B cell (primary cell): ENCODE results near the gene CYP27B1. TPM values are rescaled to one million over a fixed set of nuclear protein-coding genes. Genes with fewer than 3 reads are reported as not detected.

Source experiments
- ATAC-seq: fragments of 200-7000 bp; cut with Tn5 transposase; one replicate; pipeline ENCODE4 v1.10.0; 2021; ENCODE audit warnings: low read depth, mild to moderate bottlenecking, moderate number of reproducible peaks, moderate library complexity
- CTCF ChIA-PET: fragments of 350-600 bp; sonication (Branson Sonifier 250); formaldehyde crosslinking; loops from one replicate; lab custom pipeline; 2021; ENCODE audit warnings: antibody characterized with exemption, inconsistent platforms; lab: Charles Lee
- POLR2A ChIA-PET: fragments of 350-600 bp; sonication (Branson Sonifier 250); formaldehyde crosslinking; loops from one replicate; lab custom pipeline; 2021; ENCODE audit warnings: antibody characterized with exemption; lab: Charles Lee
- DNase-seq: peaks from one replicate; pipeline ENCODE4 v3.0.0; 2013
- H2AFZ ChIP-seq: 2 replicates; pipeline ENCODE4 v1.6.1; 2012; ENCODE audit warnings: mild to moderate bottlenecking, low read depth, low read length; ENCODE audit not compliant: insufficient read depth, poor library complexity, severe bottlenecking
- H3K27ac ChIP-seq, 2 donors: 1 replicate in 1 of 2; 2 replicates in 1 of 2; pipeline ENCODE4 v1.5.1; 2012 to 2013; ENCODE audit warnings: low read length in 2 of 2, mild to moderate bottlenecking in 2 of 2, moderate library complexity in 1 of 2
- H3K27me3 ChIP-seq, 4 experiments: fragments of 200-600 bp in 1 of 4; sonication (generic) in 1 of 4; replicated peaks in 1 of 4; 1 replicate in 2 of 4; 2 replicates in 2 of 4; pipeline versions ENCODE4 v1.6.1 to v1.7.0; 2013 to 2016; ENCODE audit warnings: low read length in 3 of 4, mild to moderate bottlenecking in 2 of 4, mixed read lengths in 1 of 4, moderate library complexity in 1 of 4; ENCODE audit not compliant: insufficient read depth in 4 of 4, control insufficient read depth in 3 of 4; ENCODE audit errors: control extremely low read depth in 1 of 4
- H3K36me3 ChIP-seq, 2 experiments: replicated peaks in 1 of 2; 1 replicate in 1 of 2; 2 replicates in 1 of 2; pipeline versions ENCODE4 v1.6.1 to v1.7.1; 2013; ENCODE audit warnings: low read length in 1 of 2; ENCODE audit not compliant: insufficient read depth in 2 of 2, control insufficient read depth in 1 of 2; ENCODE audit errors: control extremely low read depth in 1 of 2, extremely low read depth in 1 of 2
- H3K4me1 ChIP-seq, 2 donors: fragments of 200-600 bp in 1 of 2; sonication (generic) in 1 of 2; 1 replicate in 1 of 2; 2 replicates in 1 of 2; pipeline versions ENCODE4 v1.5.1 to v1.6.1; 2013 to 2017; ENCODE audit warnings: low read length in 2 of 2; ENCODE audit not compliant: control insufficient read depth in 2 of 2, insufficient read depth in 2 of 2
- H3K4me2 ChIP-seq: replicated peaks from 2 replicates; pipeline ENCODE3; 2012; ENCODE audit warnings: mild to moderate bottlenecking, low read depth, low read length; ENCODE audit not compliant: poor library complexity, severe bottlenecking
- H3K4me3 ChIP-seq, 5 experiments: fragments of 200-600 bp in 1 of 5; sonication (generic) in 1 of 5; 1 replicate in 3 of 5; 2 replicates in 2 of 5; pipeline versions ENCODE4 v1.5.1 to v1.7.0; 2011 to 2016; ENCODE audit warnings: low read length in 4 of 5, mild to moderate bottlenecking in 4 of 5, low read depth in 2 of 5, control low read depth in 1 of 5, moderate library complexity in 1 of 5; ENCODE audit not compliant: insufficient read depth in 1 of 5; ENCODE audit errors: control extremely low read depth in 1 of 5, extremely low read depth in 1 of 5
- H3K79me2 ChIP-seq: fragments of 200-600 bp; sonication (generic); one replicate; pipeline ENCODE4 v1.6.0; 2016; ENCODE audit warnings: low read length; ENCODE audit not compliant: control insufficient read depth, insufficient read depth
- H3K9ac ChIP-seq: fragments of 200-600 bp; sonication (generic); 2 replicates; pipeline ENCODE4 v1.6.1; 2017; ENCODE audit warnings: mild to moderate bottlenecking, low read length, moderate library complexity
- H3K9me3 ChIP-seq, 3 donors: one replicate each; pipeline versions ENCODE4 v1.6.1 to v1.7.1; 2013; ENCODE audit warnings: low read length in 2 of 3; ENCODE audit not compliant: control insufficient read depth in 2 of 3, insufficient read depth in 1 of 3; ENCODE audit errors: control extremely low read depth in 1 of 3
- H4K20me1 ChIP-seq: 2 replicates; pipeline ENCODE4 v1.6.0; 2012; ENCODE audit warnings: mild to moderate bottlenecking, low read length; ENCODE audit not compliant: insufficient read depth, control insufficient read depth, poor library complexity, severe bottlenecking
- H3K27ac Mint-ChIP-seq: one replicate; pipeline ENCODE4 v1.8.0; 2021; ENCODE audit warnings: mixed read lengths
- H3K27me3 Mint-ChIP-seq: one replicate; pipeline ENCODE4 v1.8.0; 2021; ENCODE audit warnings: mixed read lengths
- H3K4me1 Mint-ChIP-seq: one replicate; pipeline ENCODE4 v1.8.0; 2021; ENCODE audit warnings: mixed read lengths
- H3K4me3 Mint-ChIP-seq: one replicate; pipeline ENCODE4 v1.8.0; 2021; ENCODE audit warnings: mixed read lengths
- H3K9me3 Mint-ChIP-seq: one replicate; pipeline ENCODE4 v1.8.0; 2022; ENCODE audit warnings: mixed read lengths; ENCODE audit not compliant: insufficient read depth
- EZH2 ChIP-seq: IDR thresholded peaks from 2 replicates; pipeline ENCODE4 v1.6.1; 2012; ENCODE audit warnings: borderline replicate concordance, low read depth, mild to moderate bottlenecking, moderate library complexity, low read length; ENCODE audit not compliant: insufficient read depth, poor library complexity, severe bottlenecking
- WGBS: methylation state at CpG from one replicate; pipeline ENCODE4 v1.1.5; 2013; ENCODE audit warnings: missing lambda C conversion rate; ENCODE audit not compliant: insufficient coverage; 5-methylcytosine and 5-hydroxymethylcytosine counted together
- intact Hi-C: fragments of 100-400 bp; cut with micrococcal nuclease; formaldehyde crosslinking; loops from one replicate; pipeline ENCODE4 v1.10.0; 2022
- polyA plus RNA-seq: library from polyadenylated mRNA; depleted of rRNA; stranded (reverse); fragments of >200 nt; gene quantifications from 2 replicates; pipeline ENCODE4 v1.2.3, GENCODE V29; 2012
- total RNA-seq, 2 donors: library from RNA; stranded (reverse); fragments of 120-200 nt in 1 of 2; gene quantifications; 1 replicate in 1 of 2; 2 replicates in 1 of 2; pipeline versions ENCODE4 v1.2.3 to v1.2.4, GENCODE V29; 2013 to 2022
- TF ChIP-seq, protein P1 (sequence below): fragments of 200-600 bp; IDR thresholded peaks from one replicate; pipeline ENCODE4 v1.8.0; 2022; ENCODE audit warnings: antibody characterized with exemption, mild to moderate bottlenecking

CYP27B1 gene
- total and polyA plus RNA-seq, 2 donors (not counting 1 experiment from before 2014, with no cell fraction given), result 0.66 to 0.79 TPM

DNA sequence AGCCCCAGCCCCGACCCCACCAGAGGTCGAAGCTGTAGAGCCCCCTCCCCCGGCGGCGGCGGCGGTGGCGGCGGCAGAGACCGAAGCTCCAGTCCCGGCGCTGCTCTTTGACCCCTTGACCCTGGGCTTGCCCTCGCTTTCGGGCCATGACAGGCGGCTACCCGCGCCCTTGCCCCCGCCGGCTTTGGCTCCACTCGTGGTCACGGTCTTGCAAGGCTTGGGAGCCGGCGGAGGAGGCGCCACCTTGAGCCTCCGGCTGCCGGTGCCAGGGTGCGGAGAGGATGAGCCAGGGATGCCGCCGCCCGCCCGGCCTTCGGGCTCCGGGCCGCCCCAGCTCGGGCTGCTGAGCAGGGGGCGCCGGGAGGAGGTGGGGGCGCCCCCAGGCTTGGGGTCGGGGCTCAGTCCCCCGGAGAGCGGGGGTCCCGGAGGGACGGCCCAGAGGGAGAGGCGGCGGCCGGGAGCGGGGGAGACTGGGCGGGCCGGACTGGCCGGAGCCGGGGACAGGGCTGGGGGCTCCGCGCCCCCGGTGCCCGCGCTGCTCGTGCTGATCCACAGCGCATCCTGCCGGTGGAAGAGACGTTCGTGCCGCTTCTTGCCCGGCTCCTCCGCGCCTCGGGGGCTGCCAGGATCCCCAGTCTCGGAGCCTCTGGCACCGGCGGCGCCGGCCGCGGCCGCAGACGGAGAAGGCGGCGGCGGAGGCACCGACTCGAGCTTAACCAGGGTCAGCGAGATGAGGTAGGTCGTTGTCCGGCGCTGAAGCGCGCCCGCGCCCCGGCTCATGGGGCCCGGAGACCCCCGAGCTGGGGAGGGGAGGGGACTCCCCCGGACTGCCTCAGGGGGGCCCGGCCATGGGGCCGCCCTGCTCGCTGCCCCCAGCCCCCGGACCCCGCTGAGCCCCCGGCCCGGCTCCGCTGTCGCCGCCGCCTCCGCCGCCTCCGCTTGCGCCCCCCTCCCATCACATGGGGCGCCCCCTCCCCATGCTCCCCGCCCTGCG is 29.1 kb downstream of the CYP27B1 start:
- Histone ChIP-seq H3K79me2 (peaks cover 56% of the 10 kb centered on the region), H3K9ac (no peak overlapping the region), H2AFZ (no peak overlapping the region), H3K36me3 (peaks cover 0 to 48% of the 10 kb centered on the region in 2 experiments), H3K4me1 (peaks cover 31 to 38% of the 10 kb centered on the region in 2 donors), H3K4me2 (no peak overlapping the region), H3K27me3 (no peaks in the 10 kb centered on the region), H3K9me3 (no peaks in the 10 kb centered on the region), H4K20me1 (peaks cover 57% of the 10 kb centered on the region), H3K27ac (no peak overlapping the region), H3K4me3 (no peak overlapping the region)
- no peak overlapping the region for H3K4me3 Mint-ChIP-seq
- no peaks in the 10 kb centered on the region for H3K27me3 Mint-ChIP-seq
- peaks cover 33% of the 10 kb centered on the region for H3K4me1 Mint-ChIP-seq
- H3K27ac Mint-ChIP-seq, result no peak overlapping the region
- CTCF ChIA-PET, result no interaction called here
- WGBS, result 96% methylated on average over 92 of the region's 110 CpGs
- intact Hi-C loops, result no loop called here
- no peaks in the 10 kb centered on the region for H3K9me3 Mint-ChIP-seq
- TF ChIP-seq EZH2, result no peak
- TF ChIP-seq, protein P1, sequence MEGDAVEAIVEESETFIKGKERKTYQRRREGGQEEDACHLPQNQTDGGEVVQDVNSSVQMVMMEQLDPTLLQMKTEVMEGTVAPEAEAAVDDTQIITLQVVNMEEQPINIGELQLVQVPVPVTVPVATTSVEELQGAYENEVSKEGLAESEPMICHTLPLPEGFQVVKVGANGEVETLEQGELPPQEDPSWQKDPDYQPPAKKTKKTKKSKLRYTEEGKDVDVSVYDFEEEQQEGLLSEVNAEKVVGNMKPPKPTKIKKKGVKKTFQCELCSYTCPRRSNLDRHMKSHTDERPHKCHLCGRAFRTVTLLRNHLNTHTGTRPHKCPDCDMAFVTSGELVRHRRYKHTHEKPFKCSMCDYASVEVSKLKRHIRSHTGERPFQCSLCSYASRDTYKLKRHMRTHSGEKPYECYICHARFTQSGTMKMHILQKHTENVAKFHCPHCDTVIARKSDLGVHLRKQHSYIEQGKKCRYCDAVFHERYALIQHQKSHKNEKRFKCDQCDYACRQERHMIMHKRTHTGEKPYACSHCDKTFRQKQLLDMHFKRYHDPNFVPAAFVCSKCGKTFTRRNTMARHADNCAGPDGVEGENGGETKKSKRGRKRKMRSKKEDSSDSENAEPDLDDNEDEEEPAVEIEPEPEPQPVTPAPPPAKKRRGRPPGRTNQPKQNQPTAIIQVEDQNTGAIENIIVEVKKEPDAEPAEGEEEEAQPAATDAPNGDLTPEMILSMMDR, result no peak
- POLR2A ChIA-PET, result interaction anchor here (0.6 kb wide), 1 partner anchor 65 kb away, joined by 3 read pairs; no protein-coding TSS in a partner anchor
- ATAC-seq, result no peak
- DNase-seq, result no peak
